Lower lobe of right lung (tissue), 2 donors: ENCODE measurements around the gene CDK11B. TPM values are rescaled to one million over a fixed set of nuclear protein-coding genes. Genes with fewer than 3 reads are reported as not detected.

Experiments used
- ATAC-seq, 2 donors: fragments of 200-7000 bp; cut with Tn5 transposase; one replicate each; pipeline ENCODE4 v1.9.1; 2020 to 2022; ENCODE audit warnings: mild to moderate bottlenecking in 2 of 2, moderate library complexity in 2 of 2
- DNase-seq: peaks from one replicate; pipeline ENCODE4 v3.0.0-alpha.2; 2020
- H3K27ac ChIP-seq: fragments of 200-600 bp; one replicate; pipeline ENCODE4 v1.8.0; 2022
- H3K27me3 ChIP-seq: fragments of 200-600 bp; one replicate; pipeline ENCODE4 v1.8.0; 2022; ENCODE audit warnings: low read depth
- H3K36me3 ChIP-seq: fragments of 200-600 bp; one replicate; pipeline ENCODE4 v1.8.0; 2022; ENCODE audit warnings: mild to moderate bottlenecking
- H3K4me1 ChIP-seq: fragments of 200-600 bp; one replicate; pipeline ENCODE4 v1.8.0; 2022
- H3K4me3 ChIP-seq: fragments of 200-600 bp; one replicate; pipeline ENCODE4 v1.8.0; 2022; ENCODE audit warnings: mild to moderate bottlenecking
- H3K9me3 ChIP-seq: fragments of 200-600 bp; one replicate; pipeline ENCODE4 v1.8.0; 2022
- CTCF ChIP-seq: fragments of 200-600 bp; IDR thresholded peaks from one replicate; pipeline ENCODE4 v1.8.0; 2022; ENCODE audit warnings: antibody characterized with exemption, mild to moderate bottlenecking
- intact Hi-C: fragments of 100-400 bp; cut with DNase I; formaldehyde crosslinking; loops from one replicate; pipeline ENCODE4 v1.11.0; 2022
- total RNA-seq: library from RNA; stranded (reverse); fragmentation: NEBNext Ultra II Directional; extraction: Animal tissue kit (Norgen Biotek cat#: 25700); gene quantifications from one replicate; pipeline ENCODE4 v1.2.1, GENCODE V29; 2021
- donor health status: DM: no; HTN: yes; CAD: no; lungs with severe emphysema.

CDK11B gene
- total RNA-seq, 1 donor from 2014 or later = 23.0 TPM

DNA sequence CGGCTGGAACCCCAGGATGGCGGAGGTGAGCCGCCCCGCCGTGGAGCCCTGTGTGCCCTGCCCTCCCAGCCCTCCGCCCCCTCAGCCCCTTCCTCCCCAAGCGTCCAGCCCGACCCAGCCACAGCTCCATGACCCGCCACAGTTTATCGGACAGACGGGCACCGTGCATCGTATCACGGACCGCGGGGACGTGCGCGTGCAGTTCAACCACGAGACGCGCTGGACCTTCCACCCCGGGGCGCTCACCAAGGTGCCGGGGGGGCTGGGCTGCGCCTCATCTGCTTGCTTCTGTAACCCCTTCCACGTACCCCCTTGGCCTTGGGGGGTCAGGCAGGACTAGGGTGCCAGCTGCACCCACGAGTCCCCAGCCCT is 33.4 kb downstream of the CDK11B start:
- no peak overlapping the region for H3K4me3 ChIP-seq
- no peak overlapping the region for H3K27ac ChIP-seq
- intact Hi-C loops = no loop called here
- TF ChIP-seq CTCF = no peak
- DNase-seq (peak; percentile 37), ATAC-seq (no peak)
- peaks cover 14% of the 10 kb centered on the region for H3K36me3 ChIP-seq
- H3K27me3 ChIP-seq = peaks cover 2% of the 10 kb centered on the region
- H3K4me1 ChIP-seq = no peaks in the 10 kb centered on the region
- H3K9me3 ChIP-seq = no peaks in the 10 kb centered on the region

GRCh38 chr1:1624443-1625403 is 34.1 kb downstream of the CDK11B start:
- Histone ChIP-seq H3K36me3 (peaks cover 14% of the 10 kb centered on the region), H3K4me3 (no peak overlapping the region), H3K9me3 (no peaks in the 10 kb centered on the region), H3K27ac (no peak overlapping the region), H3K4me1 (no peaks in the 10 kb centered on the region), H3K27me3 (no peaks in the 10 kb centered on the region)
- intact Hi-C loops = no loop called here
- ATAC-seq = no peak
- peak; percentile 46 for DNase-seq
- no peak for TF ChIP-seq CTCF

DNA sequence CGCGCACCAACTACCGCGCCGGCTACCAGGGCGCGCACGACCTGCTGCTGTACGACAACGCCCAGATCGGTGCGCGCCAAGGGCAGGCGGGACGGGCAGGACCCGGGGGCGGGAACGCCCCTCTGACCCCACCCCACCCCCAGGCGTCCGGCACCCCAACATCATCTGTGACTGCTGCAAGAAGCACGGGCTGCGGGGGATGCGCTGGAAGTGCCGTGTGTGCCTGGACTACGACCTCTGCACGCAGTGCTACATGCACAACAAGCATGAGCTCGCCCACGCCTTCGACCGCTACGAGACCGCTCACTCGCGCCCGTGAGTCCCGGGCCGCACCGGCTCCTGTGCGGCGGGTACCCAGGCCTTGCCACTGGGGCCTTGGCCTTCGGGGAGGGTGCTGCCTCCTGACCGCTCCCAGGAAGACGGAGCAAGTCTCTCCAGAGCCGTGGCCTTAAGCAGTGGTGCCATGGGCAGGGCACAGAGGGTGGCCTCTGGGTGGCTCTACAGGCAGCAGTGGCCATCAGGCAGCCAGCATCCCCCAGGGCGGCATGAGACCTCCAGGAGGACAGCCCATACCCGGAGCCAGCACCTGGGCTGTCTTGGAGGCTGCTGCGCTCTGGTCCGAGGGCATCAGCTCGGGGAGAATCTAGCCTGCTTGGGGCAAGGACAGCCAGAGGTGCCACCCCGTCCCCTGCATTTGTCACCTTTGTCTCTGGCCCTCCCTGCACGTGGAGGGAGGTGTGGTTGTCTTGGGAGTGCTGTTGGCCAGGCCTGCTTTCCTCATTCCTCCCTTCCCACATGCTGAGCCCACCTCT is 35.0 kb downstream of the CDK11B start:
- Histone ChIP-seq H3K27me3 (no peaks in the 10 kb centered on the region), H3K27ac (no peak overlapping the region), H3K36me3 (peaks cover 14% of the 10 kb centered on the region), H3K4me1 (no peaks in the 10 kb centered on the region), H3K9me3 (no peaks in the 10 kb centered on the region), H3K4me3 (no peak overlapping the region)
- DNase-seq = peak; percentile 46
- intact Hi-C loops = no loop called here
- no peak for ATAC-seq
- TF ChIP-seq CTCF = no peak

DNA sequence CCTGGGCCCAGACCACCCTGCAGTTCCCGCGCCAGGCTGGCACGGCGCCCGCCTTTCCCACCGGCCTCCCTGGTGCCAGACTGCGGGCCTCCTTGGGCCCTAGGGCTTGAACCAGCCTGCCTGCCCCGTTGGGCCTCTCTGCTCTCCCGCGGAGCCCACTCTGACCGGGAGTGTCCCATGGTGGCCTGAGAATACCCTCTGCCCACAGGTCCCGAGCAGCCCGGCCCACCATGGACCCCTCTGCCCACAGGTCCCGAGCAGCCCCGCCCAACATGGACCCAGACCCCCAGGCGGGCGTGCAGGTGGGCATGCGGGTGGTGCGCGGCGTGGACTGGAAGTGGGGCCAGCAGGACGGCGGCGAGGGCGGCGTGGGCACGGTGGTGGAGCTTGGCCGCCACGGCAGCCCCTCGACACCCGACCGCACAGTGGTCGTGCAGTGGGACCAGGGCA is 35.6 kb downstream of the CDK11B start:
- no peak overlapping the region for H3K4me3 ChIP-seq
- DNase-seq (no peak), ATAC-seq (no peak)
- peaks cover 18% of the 10 kb centered on the region for H3K36me3 ChIP-seq
- no peaks in the 10 kb centered on the region for H3K27me3 ChIP-seq
- H3K9me3 ChIP-seq = no peaks in the 10 kb centered on the region
- intact Hi-C loops = no loop called here
- no peak for TF ChIP-seq CTCF
- no peaks in the 10 kb centered on the region for H3K4me1 ChIP-seq
- no peak overlapping the region for H3K27ac ChIP-seq

DNA sequence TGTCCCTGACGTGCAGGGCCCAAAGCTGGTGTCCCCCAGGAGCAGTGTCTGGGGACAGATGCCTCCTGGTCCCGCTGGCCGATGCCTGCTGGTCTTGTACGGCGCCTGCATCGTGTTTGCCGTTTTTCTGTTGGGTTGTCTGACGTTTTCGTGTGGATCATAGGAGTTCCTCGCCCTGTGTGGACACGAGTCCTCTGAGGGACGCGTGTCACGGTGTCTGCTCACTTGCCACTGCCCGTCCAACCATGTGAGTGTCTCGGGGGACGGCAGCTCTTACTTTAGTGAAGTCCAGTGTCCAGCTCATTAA is 36.1 kb downstream of the CDK11B start:
- no peak overlapping the region for H3K4me3 ChIP-seq
- DNase-seq (no peak), ATAC-seq (no peak)
- H3K27ac ChIP-seq = no peak overlapping the region
- no peaks in the 10 kb centered on the region for H3K27me3 ChIP-seq
- H3K9me3 ChIP-seq = no peaks in the 10 kb centered on the region
- no peaks in the 10 kb centered on the region for H3K4me1 ChIP-seq
- peaks cover 18% of the 10 kb centered on the region for H3K36me3 ChIP-seq
- intact Hi-C loops = no loop called here
- TF ChIP-seq CTCF = no peak
